GM12878 (cell line): Measurements from ENCODE around the gene NDUFB2. TPM values are rescaled to one million over a fixed set of nuclear protein-coding genes. Genes with fewer than 3 reads are reported as not detected.

ENCODE experiments used
- ATAC-seq: fragments of 200-7000 bp; cut with Tn5 transposase; 3 replicates; pipeline ENCODE4 v1.9.1; 2020; ENCODE audit warnings: mild to moderate bottlenecking, moderate library complexity
- BruUV-seq: library from RNA; stranded (reverse); fragments of 400-500 nt; replicated peaks from 2 replicates; lab custom pipeline; 2021; lab: Mats Ljungman, UMichigan
- CTCF ChIA-PET: fragments of 300-600 bp; sonication (Branson Sonifier 250); formaldehyde crosslinking; extraction: SDS; loops from one replicate; lab custom pipeline; 2021; ENCODE audit warnings: inconsistent platforms; lab: Yijun Ruan, JAX
- POLR2A ChIA-PET: fragments of 350-600 bp; formaldehyde crosslinking; extraction: SDS; loops from one replicate; lab custom pipeline; 2021; ENCODE audit warnings: inconsistent platforms; lab: Charles Lee
- RAD21 ChIA-PET: fragments of 300-600 bp; sonication (Branson Sonifier 250); formaldehyde crosslinking; loops from one replicate; lab custom pipeline; 2023; ENCODE audit warnings: antibody characterized with exemption; ENCODE audit not compliant: unreplicated experiment; lab: Charles Lee
- SMC1A ChIA-PET: fragments of 300-600 bp; sonication (Branson Sonifier 250); formaldehyde crosslinking; loops from one replicate; lab custom pipeline; 2023; ENCODE audit not compliant: unreplicated experiment, uncharacterized antibody; lab: Charles Lee
- DNase-seq: peaks from one replicate; pipeline ENCODE4 v3.0.0-alpha.2; 2011; ENCODE audit warnings: low read depth, low spot score
- FAIRE-seq: peaks from 3 replicates; lab custom pipeline; 2011; peaks lifted over from hg19 to GRCh38; lab: Jason Lieb, UNC
- H2AFZ ChIP-seq: 2 replicates; pipeline ENCODE4 v1.6.0; 2011; ENCODE audit warnings: low read depth, low read length, control low read depth; ENCODE audit not compliant: control insufficient read depth
- H3K27ac ChIP-seq: 2 replicates; pipeline ENCODE4 v1.5.1; 2011; ENCODE audit warnings: control low read depth; ENCODE audit not compliant: control insufficient read depth, insufficient read depth
- H3K27me3 ChIP-seq, 2 experiments: replicated peaks in 1 of 2; 2 replicates each; pipeline versions ENCODE4 v1.6.0 to v1.6.1; 2011; ENCODE audit warnings: low read length in 1 of 2; ENCODE audit not compliant: control insufficient read depth in 2 of 2, insufficient read depth in 2 of 2
- H3K36me3 ChIP-seq, 2 experiments: 2 replicates each; pipeline ENCODE4 v1.5.1; 2011; ENCODE audit warnings: low read length in 1 of 2; ENCODE audit not compliant: control insufficient read depth in 2 of 2, insufficient read depth in 2 of 2
- H3K4me1 ChIP-seq: 2 replicates; pipeline ENCODE4 v1.6.1; 2011; ENCODE audit warnings: mild to moderate bottlenecking, low read length, moderate library complexity, mixed read lengths; ENCODE audit not compliant: control insufficient read depth, insufficient read depth
- H3K4me2 ChIP-seq: 2 replicates; pipeline ENCODE4 v1.6.0; 2011; ENCODE audit warnings: control low read depth; ENCODE audit not compliant: control insufficient read depth, insufficient read depth
- H3K4me3 ChIP-seq: fragments of 200-600 bp; sonication (generic); 2 replicates; pipeline ENCODE4 v1.5.1; 2016
- H3K79me2 ChIP-seq: 2 replicates; pipeline ENCODE4 v1.6.0; 2011; ENCODE audit warnings: low read length; ENCODE audit not compliant: control insufficient read depth, insufficient read depth
- H3K9ac ChIP-seq: 2 replicates; pipeline ENCODE4 v1.8.0; 2011; ENCODE audit warnings: low read length, control low read depth, mixed read lengths; ENCODE audit not compliant: control insufficient read depth, insufficient read depth
- H3K9me3 ChIP-seq: replicated peaks from 3 replicates; pipeline ENCODE4 v1.5.1; 2011; ENCODE audit warnings: mild to moderate bottlenecking, low read length; ENCODE audit not compliant: control insufficient read depth, insufficient read depth
- H4K20me1 ChIP-seq: 2 replicates; pipeline ENCODE4 v1.6.0; 2011; ENCODE audit not compliant: control insufficient read depth, insufficient read depth
- MYC ChIP-seq: IDR thresholded peaks from 2 replicates; pipeline ENCODE4 v1.6.1; 2011; ENCODE audit warnings: mild to moderate bottlenecking, low read length, moderate library complexity, inconsistent platforms; ENCODE audit not compliant: insufficient read depth, insufficient replicate concordance, insufficient read length, severe bottlenecking
- POLR2AphosphoS5 ChIP-seq: IDR thresholded peaks from 2 replicates; pipeline ENCODE4 v1.6.1; 2011; ENCODE audit warnings: mild to moderate bottlenecking, low read length, inconsistent platforms
- WGBS: methylation state at CpG from one replicate; pipeline ENCODE4 v1.1.6; 2016; ENCODE audit warnings: low lambda C conversion rate; ENCODE audit not compliant: insufficient replicate concordance, insufficient coverage; ENCODE audit errors: missing lambda C conversion rate; 5-methylcytosine and 5-hydroxymethylcytosine counted together
- in situ Hi-C: fragments of 300-500 bp; cut with MboI; formaldehyde crosslinking; loops from 9 replicates; pipeline ENCODE4 v1.14.3; 2018; ENCODE audit warnings: mixed read lengths
- intact Hi-C: fragments of 100-400 bp; cut with micrococcal nuclease; formaldehyde crosslinking; loops from one replicate; pipeline ENCODE4 v1.14.2; 2022; ENCODE audit not compliant: unreplicated experiment
- polyA plus RNA-seq, 11 experiments: library from polyadenylated mRNA; depleted of rRNA in 4 of 11; unstranded in 6 of 11; stranded (reverse) in 5 of 11; fragments of >200 nt; fragmentation: Nextera tagmentation in 4 of 11; fragmentation: Illumina TruSeq in 1 of 11; extraction: Ambion mirVana in 4 of 11; extraction: Trizol in 1 of 11; gene quantifications; 1 replicate in 1 of 11; 2 replicates in 10 of 11; pipeline versions ENCODE4 v1.2.1 to v1.2.3, GENCODE V29; 2011 to 2016; ENCODE audit warnings: inconsistent platforms in 2 of 11, missing spikeins in 2 of 11, low read depth in 1 of 11
- total RNA-seq, 4 experiments: library from RNA; depleted of rRNA in 3 of 4; stranded (reverse); fragments of >200 nt in 3 of 4; fragmentation: Illumina TruSeq in 1 of 4; extraction: Trizol in 1 of 4; gene quantifications; 2 replicates each; pipeline versions ENCODE4 v1.2.1 to v1.2.3, GENCODE V29; 2013 to 2021
- TF ChIP-seq, protein P1 (sequence below): fragments of 450-650 bp; IDR thresholded peaks from 2 replicates; pipeline ENCODE4 v1.6.1; 2016; ENCODE audit warnings: mild to moderate bottlenecking

The NDUFB2 gene
- total and polyA plus RNA-seq, 10 of the 15 experiments (the other 5 are each of a cell fraction or from before 2014, with no cell fraction given): 109 to 1,236 (median 323) TPM

DNA sequence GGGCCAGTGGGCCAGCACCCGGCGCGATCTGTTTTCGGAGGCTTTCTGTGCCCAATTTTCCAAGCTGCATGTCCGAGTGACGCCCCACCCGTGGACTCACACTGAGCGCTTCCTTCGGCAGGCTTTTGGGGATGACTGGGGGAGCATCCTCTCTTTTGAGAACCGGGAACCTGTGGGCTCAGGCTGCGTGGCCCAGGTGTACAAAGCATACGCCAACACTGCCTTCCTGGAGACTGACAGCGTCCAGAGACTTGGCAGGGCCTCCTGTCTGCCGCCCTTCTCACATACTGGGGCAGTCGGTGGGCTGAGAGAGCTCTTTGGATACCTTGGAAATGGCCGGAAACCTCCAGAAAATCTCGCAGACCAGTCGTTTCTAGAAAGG is 22.7 kb upstream of the NDUFB2 start:
- H3K27me3 ChIP-seq: no peaks in the 10 kb centered on the region
- no peaks in the 10 kb centered on the region; the same call in 1 of the 2 replicates for H3K79me2 ChIP-seq
- WGBS: 6% methylated on average over 18 of the region's 18 CpGs
- SMC1A ChIA-PET: interaction anchor here (1.2 to 4.8 kb wide), 8 partner anchors 10 to 339 kb away, joined by 3 to 57 read pairs (median 9); partner anchors contain the start of gene MRPS33
- intact Hi-C loops: no loop called here
- peak; percentile 20 for ATAC-seq
- H3K4me3 ChIP-seq: peak overlapping the region; percentile 82
- H3K4me1 ChIP-seq: peaks cover 39% of the 10 kb centered on the region
- peak overlapping the region; percentile 76; the same call in 1 of the 2 replicates for H3K9ac ChIP-seq
- in situ Hi-C loops: loop anchor here (10.0 kb wide), 1 partner anchor 341 kb away; the partner anchor contains the start of gene MRPS33
- peak overlapping the region; percentile 98 for H3K4me2 ChIP-seq
- H3K36me3 ChIP-seq: 0 out of 4 replicates have a peak, but pooled peaks cover 0 to 2% of the 10 kb centered on the region in 2 experiments
- TF ChIP-seq, protein P1, sequence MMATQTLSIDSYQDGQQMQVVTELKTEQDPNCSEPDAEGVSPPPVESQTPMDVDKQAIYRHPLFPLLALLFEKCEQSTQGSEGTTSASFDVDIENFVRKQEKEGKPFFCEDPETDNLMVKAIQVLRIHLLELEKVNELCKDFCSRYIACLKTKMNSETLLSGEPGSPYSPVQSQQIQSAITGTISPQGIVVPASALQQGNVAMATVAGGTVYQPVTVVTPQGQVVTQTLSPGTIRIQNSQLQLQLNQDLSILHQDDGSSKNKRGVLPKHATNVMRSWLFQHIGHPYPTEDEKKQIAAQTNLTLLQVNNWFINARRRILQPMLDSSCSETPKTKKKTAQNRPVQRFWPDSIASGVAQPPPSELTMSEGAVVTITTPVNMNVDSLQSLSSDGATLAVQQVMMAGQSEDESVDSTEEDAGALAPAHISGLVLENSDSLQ: no peak
- TF ChIP-seq MYC (no peak), POLR2AphosphoS5 (no peak)
- CTCF ChIA-PET: interaction anchor here (1.0 to 5.6 kb wide), 13 partner anchors 13 to 976 kb away, joined by 3 to 88 read pairs (median 4); partner anchors contain the start of genes MRPS33 and NDUFB2
- no peaks in the 10 kb centered on the region for H4K20me1 ChIP-seq
- RAD21 ChIA-PET: interaction anchor here (0.5 to 3.5 kb wide), 4 partner anchors 17 to 395 kb away, joined by 3 to 17 read pairs (median 8); partner anchors contain the start of genes MRPS33 and NDUFB2
- H3K27ac ChIP-seq: peak overlapping the region; percentile 65
- BruUV-seq: TSS peak; percentile 63
- no peak for FAIRE-seq
- peak overlapping the region; percentile 86 for H2AFZ ChIP-seq
- no peaks in the 10 kb centered on the region for H3K9me3 ChIP-seq
- POLR2A ChIA-PET: interaction anchor here (0.9 to 1.4 kb wide), 4 partner anchors 12 to 337 kb away, joined by 3 to 4 read pairs (median 3); no protein-coding TSS in a partner anchor
- DNase-seq: no peak
